HT-29 (cell line): ENCODE results near the gene IL17REL. TPM values are rescaled to one million over a fixed set of nuclear protein-coding genes. Genes with fewer than 3 reads are reported as not detected.

Source experiments
- DNase-seq: peaks from one replicate; pipeline ENCODE4 v3.0.0-alpha.2; 2015; ENCODE audit warnings: low spot score
- total RNA-seq: library from RNA; depleted of rRNA; stranded (reverse); fragments of >200 nt; shearing (Covaris generic); gene quantifications from 2 replicates; pipeline ENCODE4 v1.2.3, GENCODE V29; 2014

The IL17REL gene
- total RNA-seq, 1 experiment from 2014 or later: 0.03 TPM

DNA sequence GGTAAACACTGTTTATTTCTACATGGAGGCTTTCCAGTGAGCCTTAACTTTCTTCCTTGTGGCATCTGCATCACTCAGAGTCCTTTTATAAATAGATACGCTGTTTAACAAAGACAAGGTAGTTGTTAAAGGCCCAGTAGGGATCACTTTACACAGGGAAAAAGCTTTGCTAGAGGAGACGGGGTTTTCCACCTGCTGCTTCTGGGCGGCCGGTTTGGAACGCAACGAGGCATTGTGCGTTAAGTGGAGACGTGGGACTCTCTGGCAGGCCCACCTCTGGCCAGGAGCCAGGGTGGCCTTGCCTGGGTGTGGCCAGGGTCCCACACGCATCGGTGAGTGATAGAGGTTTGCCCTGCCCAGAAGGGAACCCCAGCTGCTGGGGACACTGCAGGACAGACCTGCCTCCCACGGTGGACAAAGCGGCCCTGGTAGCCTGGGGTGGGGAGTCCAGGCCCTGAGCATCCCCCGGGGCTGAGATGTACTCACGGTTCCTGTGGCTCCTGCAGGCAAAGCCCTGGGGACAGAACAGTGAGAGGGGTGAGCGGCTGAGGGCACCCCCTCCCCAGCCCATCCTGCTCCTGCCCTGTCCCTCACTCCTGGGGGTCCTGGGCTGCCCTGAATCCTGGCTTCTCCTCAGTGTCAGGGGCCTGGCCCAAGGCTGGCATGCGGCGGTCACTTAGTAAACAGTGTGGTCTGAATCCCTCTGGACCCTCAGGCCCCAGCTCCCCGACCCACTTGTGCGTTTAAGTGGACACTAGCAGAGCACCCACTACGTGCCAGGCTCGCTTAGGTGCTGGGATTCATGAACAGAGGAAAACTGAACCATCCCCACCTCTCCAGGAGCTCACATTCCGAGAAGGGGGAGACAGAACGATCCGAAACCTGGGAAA lies 4.2 kb downstream of the IL17REL start:
- no peak for DNase-seq

DNA sequence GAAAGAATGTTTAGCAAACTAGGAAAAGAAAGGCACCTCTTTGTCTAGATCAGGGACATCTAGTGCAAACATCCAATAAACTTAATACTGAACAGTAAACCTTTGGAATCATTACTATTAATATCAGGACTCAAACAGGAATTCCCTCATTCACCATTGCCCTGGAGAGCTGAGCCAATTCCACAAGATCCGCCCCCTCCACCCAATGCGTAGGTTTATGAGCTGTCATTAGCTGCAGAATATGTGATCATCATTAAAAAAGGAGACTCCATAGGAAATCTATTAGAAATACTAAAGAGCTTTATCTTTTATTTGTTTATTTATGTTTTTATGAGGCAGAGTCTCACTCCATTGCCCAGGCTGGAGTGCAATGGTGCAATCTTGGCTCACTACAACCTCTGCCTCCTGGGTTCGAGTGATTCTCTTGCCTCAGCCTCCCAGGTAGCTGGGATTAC lies 5.5 kb downstream of the IL17REL start:
- DNase-seq: peak; percentile 52

DNA sequence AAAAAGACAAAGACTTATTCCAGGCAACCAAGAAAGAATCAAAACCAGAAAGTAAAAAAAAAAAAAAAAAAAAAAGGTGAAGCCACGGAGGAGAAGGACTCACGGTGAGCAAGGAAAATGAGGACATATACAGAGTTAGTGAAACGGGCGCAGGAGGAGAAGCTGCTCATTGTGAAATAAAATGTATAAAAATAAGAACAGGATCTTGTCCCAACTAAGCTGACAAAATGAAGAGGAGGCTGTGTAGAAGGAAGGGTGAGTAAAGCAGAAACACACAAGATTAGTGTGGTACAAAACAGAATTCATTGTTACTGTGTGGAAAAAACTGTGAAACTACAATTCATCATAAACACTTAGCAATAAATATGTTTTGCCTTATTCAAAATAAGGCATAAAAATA lies 7.6 kb downstream of the IL17REL start:
- no peak for DNase-seq

DNA sequence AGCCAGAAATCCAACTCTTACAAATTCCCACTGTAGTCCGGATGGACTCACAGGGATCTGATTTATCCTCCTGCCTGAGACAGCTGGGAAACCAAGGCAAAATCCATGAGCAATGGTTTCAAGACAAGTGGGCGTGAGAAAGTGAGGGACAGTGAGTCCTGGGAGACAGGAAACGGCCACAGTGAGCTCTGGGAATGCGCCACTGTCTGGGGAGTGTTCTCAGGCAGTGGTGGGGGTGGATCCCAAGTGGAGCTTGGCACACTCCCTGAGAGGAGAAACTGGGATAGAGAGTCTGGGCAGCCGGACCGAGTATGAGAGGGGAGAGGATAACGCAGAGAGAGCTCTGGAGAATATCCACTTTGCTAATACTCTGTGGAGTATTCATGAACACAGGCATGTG lies 9.8 kb downstream of the IL17REL start:
- no peak for DNase-seq

DNA sequence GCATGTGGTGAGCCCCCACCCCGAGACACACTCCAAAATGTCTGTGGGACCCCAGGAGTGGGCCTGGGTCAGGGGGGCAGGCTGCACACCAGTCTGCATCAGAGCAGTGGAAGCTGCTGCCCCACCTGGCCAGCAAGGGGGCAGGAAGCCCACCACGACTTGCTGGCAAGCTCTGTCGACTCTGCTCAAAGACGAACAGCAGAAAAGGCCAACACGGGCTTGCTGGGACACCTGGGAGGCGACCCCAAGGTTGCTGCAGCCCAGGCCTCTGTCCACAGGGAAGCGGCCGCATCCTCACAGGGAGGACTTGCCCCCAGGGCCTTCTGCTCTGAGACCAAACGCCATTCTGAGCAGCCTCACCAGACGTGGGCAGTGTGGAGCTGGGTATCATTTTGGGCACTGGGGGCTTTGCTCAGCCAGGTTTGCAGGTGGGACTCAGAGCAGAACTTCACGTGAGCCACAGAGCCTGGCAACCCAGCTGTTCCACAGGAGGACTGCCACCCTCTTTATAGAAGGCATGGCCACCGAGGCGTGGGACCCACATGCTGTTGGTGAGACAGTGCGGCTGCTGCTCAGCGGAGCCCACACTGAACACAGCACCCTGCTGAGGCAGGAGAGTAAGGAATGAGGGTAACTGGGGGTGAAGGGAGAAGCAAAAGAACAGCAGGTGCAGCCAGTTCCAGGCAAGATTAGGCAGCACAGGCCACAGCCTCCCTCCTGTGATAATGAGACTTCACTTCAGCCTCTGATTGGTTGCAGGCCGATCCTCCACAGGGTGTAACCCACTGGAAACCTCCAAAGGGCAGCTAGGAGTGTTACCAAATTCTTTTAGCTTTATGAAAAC lies 11.0 kb downstream of the IL17REL start:
- DNase-seq: no peak

DNA sequence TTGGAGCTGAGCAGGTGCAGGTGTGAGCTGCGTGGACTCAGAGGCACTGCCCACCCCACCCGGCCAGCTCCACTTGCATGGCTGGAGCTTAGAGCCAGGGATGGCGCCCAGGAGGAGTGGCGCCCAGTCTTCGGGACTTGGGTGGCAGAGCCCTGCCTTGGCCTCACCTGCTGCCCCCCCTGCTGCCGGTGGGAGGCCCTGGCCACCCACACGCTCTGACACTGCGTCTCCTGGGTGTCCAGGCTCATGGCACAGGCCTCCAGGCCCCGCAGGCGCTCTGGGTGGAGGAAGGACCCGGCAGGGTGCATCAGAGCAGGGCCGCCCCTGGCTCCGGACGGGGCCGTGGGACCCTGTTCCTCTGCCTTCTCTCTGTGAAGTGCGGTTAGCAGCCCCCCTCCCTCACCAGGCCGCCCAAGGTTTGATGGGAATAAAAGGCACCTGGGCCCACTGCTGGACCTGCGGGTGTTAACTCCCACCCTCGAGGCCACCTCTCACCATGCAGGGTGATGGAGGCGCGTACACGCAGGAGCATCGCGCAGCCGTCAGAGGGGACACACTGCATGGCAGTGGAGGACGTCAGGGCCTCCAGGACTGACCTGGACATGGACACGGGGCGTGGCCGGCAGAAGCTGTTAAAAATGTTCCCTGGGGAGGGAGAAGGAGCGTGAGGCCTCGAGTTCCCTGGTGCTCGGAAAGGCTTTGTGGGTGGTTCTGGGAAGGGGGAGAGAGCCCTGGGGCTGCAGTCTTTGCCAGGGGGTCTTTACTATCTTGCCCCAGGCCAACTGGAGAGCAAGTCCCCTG lies 11.8 kb downstream of the IL17REL start:
- DNase-seq: no peak

DNA sequence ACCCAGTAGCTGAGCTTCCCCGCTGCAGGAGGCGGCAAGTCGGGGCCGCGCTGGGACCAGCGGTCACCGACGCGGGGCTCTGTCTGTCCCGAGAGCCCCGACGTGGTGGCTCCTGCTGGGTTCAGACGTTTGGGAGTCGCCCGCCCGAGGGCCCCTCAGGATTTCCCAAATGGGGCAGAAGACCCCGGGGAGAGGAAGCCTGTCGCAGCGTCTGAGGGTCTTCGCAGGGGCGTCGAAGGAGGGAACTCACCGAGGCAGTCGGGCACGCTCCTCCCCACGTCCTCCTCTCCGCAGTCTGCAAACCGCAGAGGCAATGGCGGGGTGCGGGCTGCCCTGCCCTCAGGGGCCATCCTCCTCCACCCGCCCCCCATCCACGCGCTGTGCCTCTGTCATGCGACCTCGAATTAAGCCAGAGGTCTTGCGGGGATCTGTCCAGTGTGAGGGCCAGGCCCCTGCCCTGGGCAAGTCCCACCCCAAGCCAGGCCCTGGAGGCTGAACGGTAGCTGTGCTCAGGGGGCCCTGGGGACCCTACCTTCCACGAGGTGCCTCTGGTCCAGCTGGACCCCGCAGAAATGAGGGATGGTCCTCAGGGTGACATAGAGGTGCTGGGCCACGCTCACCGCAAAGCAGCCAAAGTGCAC lies 12.5 kb downstream of the IL17REL start:
- DNase-seq: no peak

DNA sequence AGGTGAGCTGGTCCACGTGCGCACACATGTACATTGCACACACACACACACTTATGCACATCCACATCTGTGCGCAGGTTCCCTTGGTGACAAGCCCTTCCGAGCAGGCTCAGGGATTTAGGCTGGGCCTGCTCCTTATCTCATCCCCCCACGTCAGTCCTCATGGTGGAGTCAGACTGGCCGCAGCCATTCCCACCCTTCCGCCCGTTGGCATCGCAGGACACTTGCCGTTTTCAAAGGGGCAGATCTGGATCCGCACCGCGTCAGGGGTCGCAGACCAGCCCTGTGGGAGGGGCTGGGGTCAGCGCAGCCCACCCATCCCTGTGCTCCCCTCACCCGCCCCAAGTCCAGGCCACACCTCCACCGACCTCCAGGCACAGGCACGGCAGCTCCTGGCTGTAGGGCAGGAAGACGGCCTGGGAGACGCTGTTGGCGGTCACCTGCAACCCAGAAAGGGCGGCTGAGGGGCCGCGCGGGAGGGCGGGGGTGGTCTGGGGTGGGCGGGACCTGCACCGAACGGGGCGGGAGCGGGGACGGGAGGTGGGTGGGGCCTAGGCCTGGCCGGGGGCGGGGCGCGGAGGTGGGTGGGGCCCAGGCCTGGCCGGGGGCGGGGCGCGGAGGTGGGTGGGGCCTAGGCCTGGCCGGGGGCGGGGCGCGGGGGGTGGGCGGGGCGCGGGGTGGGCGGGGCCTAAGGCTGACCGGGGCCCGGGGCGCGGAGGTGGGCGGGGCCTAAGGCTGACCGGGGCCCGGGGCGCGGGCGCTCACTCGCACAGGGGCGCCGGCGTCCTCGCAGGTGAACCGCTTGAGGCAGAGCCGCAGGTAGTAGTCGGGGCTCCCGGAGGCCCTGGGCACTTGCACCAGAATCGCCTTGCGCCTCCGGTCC lies 13.3 kb downstream of the IL17REL start:
- DNase-seq: no peak

DNA sequence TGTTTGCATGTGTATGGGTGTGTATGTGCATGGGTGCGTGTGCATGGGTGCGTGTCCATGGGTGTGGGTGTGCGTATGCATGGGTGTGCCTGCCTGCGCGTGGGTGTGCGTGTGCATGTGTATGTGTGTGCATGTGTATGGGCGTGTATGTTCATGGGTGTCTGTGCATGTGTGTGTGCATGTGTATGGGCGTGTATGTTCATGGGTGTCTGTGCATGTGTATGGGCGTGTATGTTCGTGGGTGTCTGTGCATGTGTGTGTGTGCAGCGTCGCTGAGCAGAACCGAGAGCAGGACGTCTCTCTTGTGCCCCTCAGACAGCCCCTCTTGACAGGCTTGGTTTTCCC lies 13.9 kb downstream of the IL17REL start:
- no peak for DNase-seq

DNA sequence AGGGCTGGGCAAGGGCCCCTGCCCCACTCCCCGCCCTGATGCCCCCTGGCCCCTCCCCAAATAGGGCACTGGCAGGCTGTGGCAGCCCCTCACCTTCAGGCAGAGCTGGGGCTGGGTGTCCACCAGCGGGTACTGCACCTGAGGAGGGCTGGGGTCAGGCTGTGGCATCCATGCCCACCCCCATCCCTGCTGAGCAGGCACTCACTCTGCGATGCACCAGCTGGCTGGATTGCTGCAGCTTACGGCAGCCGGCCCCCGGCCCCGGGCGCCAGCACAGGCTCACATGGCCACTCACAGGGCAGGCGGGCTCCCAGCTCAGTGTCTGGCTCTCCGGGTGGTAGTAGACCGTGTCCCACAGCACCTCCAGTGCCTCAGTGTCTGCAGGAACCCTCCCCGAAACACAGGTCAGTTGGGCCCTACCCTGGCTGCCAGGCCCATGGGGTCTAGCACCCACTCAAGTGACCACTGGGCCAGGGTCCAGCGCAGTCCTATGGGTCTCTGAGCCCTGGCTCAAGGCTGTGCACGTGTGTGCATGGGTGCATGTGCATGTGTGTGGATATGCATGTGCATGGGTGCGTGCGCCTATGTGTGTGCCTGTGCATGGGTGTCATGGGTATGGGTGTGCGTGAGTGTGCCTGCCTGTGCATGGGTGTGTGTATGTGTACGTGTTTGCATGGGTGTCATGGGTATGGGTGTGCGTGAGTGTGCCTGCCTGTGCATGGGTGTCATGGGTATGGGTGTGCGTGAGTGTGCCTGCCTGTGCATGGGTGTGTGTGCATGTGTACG lies 14.4 kb downstream of the IL17REL start:
- DNase-seq: no peak

DNA sequence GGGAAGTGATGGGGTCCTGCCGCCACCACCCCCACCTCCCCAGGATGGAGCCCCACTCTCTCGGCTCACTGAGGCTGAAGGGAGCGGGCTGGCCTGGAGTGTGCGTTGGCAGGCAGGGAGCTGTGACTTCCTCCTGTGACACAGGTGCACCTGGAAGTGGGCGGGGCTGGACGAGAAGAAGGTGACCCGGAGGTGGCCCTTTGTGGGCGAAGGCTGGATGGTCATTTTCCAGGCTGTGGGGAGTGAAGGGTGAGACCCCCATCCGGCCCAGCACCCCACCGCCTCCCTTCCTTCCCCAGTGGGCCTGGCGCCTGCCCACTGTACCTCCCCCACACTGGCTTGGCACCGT lies 15.3 kb downstream of the IL17REL start:
- peak; percentile 53 for DNase-seq

DNA sequence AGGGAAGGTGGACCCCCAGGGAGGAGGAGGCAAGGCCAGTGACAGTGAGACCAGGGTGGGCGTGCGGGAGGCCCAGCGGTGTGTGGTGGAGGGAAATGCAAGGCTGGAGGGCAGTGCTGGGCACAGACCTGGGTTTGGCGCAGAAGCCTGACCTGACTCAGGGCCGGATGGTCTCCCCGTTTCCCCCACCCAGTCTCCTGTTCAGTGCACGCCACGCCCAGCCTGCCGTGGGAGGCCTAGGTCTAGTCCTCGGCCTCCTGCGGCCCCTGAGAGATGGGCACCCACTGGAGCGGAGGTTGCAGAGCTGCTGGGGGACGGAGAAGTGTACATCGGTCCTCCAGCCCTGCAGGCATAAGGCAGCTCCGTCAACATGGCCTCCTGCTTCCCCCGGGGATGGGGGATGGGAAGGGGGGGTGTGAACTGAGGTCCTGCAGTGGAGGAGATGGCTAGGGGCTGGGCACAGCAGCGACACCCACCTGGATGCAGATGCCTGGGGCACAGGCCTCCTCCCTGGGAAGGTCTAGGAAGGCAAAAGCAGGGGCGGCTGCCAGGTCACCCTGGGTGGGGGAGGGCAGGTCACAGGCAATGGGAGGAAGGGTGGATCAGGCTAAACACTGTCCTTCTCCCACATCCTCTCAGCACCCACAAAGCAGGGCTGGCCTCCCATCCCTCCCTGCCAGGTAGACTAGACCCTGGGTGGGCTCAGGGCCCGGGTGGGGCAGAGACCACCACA lies 15.9 kb downstream of the IL17REL start:
- no peak for DNase-seq

DNA sequence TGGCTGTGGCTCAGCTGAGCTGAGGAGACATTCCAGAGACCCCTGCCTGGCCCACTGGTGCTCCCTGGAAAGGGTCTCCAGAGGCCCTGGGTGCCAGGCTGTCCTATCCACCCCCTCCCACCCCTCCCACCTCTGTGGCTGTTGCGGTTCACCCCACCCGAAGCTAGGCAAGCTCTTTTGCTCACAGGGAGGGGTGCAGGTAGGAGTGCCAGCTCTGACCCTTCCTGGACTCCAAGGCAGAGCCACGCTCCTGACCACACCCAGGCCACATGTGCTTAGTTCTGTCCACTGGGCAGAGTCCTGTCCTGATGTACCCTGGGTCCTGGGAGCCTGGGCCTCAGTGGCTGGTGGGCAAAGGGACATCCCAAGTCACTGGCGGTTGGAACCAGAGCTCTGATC lies 16.4 kb downstream of the IL17REL start:
- no peak for DNase-seq

DNA sequence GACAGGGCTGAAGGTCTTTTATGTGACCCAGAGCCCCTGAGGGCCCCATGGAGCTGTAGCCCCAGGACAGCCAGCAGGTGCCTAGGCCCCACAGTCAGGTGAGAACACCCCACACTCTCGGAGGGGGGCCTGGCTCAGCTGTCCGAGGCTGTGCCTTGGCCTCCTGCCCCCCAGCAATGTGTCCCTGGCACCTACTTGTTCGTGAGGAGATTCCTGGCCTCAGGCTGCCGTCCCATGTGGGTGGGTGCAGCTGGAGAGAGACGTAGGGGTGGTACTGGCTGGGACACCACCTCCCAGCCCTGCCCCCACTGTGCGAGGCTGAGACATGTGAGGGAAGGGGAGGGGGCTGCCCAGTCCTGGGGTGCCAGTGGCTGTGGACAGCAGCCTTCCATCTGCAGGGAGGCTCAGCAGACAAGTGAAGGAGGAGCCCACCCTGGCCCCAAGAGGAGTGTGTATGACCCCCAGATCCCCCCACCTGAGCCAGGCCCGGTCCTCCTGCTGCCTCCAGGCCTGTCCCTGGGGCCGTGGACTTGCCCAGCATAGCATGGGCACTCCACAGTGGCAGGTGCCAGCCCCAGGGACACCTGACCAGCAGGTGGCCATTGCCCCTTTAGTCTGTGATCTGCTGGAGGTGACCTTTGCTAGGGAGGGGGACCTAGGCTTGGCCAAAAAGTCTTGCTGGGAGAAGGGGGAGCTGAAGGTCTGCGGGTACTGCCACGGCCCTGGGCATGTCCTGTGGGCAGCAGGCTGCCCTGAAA lies 17.0 kb downstream of the IL17REL start:
- no peak for DNase-seq

DNA sequence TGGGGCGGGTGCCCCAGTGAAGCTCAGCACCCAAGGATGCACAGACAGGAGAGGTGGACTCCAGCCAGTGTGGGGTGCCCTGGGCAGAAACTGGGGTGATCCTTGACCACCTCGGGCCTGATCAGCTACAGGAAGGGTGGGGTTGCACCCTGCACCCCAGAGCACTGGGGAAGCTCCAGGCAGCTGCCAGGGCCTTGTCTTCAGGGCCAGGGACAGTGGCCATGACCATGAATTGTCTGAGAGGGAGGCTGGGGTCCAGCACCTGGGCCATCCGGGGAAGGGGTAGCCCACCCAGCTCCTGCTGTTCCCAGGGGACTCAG lies 17.6 kb downstream of the IL17REL start:
- DNase-seq: no peak

DNA sequence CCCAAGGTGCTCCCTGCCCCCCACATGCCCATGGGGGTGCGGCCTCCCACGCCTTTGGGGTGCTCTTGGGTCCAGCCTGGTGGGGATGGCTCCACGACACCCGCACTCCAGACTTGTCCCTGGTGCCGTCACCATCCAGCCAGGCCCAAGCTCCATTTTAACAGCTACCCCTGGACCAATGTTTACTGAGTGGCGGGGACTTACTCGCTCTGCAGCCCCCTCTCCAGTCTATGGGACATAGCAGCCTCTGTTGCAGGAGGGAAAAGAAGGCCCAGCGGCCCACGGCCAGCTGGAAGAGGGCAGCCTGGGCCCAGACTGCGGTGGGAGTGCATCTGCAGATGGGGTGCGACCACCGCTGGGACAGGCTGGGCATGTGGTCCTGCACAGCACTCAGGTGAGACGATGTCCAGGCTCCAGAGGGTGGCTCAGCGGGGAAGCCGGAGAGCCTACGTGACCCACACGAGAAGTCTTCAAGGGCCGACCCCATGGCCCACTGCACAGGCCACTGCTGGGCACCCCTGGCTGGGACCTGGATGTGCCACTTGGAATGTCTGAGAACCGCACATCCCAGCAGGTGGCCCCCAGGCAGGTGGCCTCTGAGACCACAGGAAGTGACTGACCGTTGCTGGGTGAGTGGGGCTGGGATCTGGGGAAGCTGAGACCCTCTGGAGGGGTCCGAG lies 18.1 kb downstream of the IL17REL start:
- DNase-seq: no peak

DNA sequence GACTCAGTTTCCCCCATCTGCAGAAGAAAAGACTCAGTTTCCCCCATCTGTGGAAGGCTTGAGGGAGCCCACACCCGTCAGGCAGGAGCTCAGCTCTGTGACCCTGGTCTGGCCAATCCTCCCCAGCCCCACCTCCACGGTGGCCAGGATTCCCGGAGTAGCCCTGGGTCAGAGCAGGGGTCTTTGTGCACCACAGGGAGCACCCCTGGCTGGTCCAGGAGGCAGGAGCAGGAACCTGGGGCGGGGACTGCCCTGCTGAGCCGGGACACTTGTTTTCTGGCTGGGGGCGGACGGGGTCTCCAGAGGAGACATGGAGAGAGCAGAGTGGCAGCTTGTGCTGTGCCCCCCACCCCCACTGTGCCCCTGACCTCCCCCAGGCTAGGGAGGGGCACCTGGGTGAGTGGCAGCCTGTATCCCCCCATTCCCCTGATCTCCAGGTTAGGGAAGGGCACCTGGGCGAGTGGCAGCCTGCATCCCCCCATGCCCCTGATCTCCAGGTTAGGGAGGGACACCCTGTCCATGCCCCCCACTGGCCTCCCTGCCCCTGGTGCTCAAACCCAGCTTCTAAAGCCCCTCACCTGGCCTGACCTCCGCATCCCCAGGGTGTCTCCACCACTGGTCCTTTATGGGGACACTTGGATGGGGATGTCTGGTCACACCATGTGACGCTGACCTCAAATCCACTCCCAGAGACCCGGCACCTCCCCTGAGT lies 18.8 kb downstream of the IL17REL start:
- no peak for DNase-seq
